ENCODE results near the gene DROSHA. TPM values are rescaled to one million over a fixed set of nuclear protein-coding genes. Genes with fewer than 3 reads are reported as not detected.

DROSHA gene
- total and polyA plus RNA-seq, 10 donors: 34.8 to 68.5 (median 46.0) TPM

GRCh38 chr5:31366941-31367340 lies 165.0 kb downstream of the DROSHA start:
- intact Hi-C loops (cut with DNase I; ENCODE audit: low total_unique reads): no loop called here
- no peak for DNase-seq
- H3K27ac ChIP-seq: no peak overlapping the region

GRCh38 chr5:31365776-31366175 lies 166.1 kb downstream of the DROSHA start:
- intact Hi-C loops (cut with DNase I; ENCODE audit: low total_unique reads): no loop called here
- Histone ChIP-seq H3K4me3 (no peak overlapping the region), H3K36me3 (no peaks in the 10 kb centered on the region), H3K27me3 (replicated peaks in 1 of 7) (no peaks in the 10 kb centered on the region), H3K4me1 (no peaks in the 10 kb centered on the region), H3K27ac (no peak overlapping the region), H3K9me3 (no peaks in the 10 kb centered on the region)
- DNase-seq: no peak
- WGBS, 5 donors: 89 to 96% (median 93%) methylated on average over 3 of the region's 3 CpGs
- TF ChIP-seq POLR2AphosphoS5 (IDR thresholded peaks at IDR 0.05) (no peak), POLR2A (IDR thresholded peaks at IDR 0.05) (no peak)
- TF ChIP-seq, protein P1, sequence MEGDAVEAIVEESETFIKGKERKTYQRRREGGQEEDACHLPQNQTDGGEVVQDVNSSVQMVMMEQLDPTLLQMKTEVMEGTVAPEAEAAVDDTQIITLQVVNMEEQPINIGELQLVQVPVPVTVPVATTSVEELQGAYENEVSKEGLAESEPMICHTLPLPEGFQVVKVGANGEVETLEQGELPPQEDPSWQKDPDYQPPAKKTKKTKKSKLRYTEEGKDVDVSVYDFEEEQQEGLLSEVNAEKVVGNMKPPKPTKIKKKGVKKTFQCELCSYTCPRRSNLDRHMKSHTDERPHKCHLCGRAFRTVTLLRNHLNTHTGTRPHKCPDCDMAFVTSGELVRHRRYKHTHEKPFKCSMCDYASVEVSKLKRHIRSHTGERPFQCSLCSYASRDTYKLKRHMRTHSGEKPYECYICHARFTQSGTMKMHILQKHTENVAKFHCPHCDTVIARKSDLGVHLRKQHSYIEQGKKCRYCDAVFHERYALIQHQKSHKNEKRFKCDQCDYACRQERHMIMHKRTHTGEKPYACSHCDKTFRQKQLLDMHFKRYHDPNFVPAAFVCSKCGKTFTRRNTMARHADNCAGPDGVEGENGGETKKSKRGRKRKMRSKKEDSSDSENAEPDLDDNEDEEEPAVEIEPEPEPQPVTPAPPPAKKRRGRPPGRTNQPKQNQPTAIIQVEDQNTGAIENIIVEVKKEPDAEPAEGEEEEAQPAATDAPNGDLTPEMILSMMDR (IDR thresholded peaks at IDR 0.05 in 8 of 11, conservative IDR thresholded peaks at IDR 0.05 in 3 of 11): no peak

More at GRCh38 chr5:31366941-31367340, 165.0 kb downstream of the DROSHA start:
- Histone ChIP-seq H3K9me3 (no peaks in the 10 kb centered on the region), H3K27me3 (replicated peaks in 1 of 7) (no peaks in the 10 kb centered on the region), H3K4me3 (no peak overlapping the region), H3K4me1 (no peaks in the 10 kb centered on the region), H3K36me3 (no peaks in the 10 kb centered on the region)
- TF ChIP-seq POLR2AphosphoS5 (IDR thresholded peaks at IDR 0.05): no peak
- TF ChIP-seq, protein P1 (IDR thresholded peaks at IDR 0.05 in 8 of 11, conservative IDR thresholded peaks at IDR 0.05 in 3 of 11): no peak
- no peak for TF ChIP-seq POLR2A (IDR thresholded peaks at IDR 0.05)
- WGBS, 5 donors: 67 to 86% (median 74%) methylated on average over 5 of the region's 5 CpGs

GRCh38 chr5:31364881-31365636 lies 166.8 kb downstream of the DROSHA start:
- 74 to 85% (median 78%) methylated on average over 2 of the region's 2 CpGs for WGBS, 5 donors
- intact Hi-C loops (cut with DNase I; ENCODE audit: low total_unique reads): no loop called here
- no peaks in the 10 kb centered on the region for H3K27me3 ChIP-seq (replicated peaks in 1 of 7)
- H3K36me3 ChIP-seq: no peaks in the 10 kb centered on the region
- no peak overlapping the region for H3K4me3 ChIP-seq
- no peaks in the 10 kb centered on the region for H3K4me1 ChIP-seq
- TF ChIP-seq POLR2AphosphoS5 (IDR thresholded peaks at IDR 0.05): no peak
- TF ChIP-seq, protein P1 (IDR thresholded peaks at IDR 0.05 in 8 of 11, conservative IDR thresholded peaks at IDR 0.05 in 3 of 11): no peak
- TF ChIP-seq POLR2A (IDR thresholded peaks at IDR 0.05): no peak
- DNase-seq: no peak
- H3K9me3 ChIP-seq: no peaks in the 10 kb centered on the region
- no peak overlapping the region for H3K27ac ChIP-seq

DNA sequence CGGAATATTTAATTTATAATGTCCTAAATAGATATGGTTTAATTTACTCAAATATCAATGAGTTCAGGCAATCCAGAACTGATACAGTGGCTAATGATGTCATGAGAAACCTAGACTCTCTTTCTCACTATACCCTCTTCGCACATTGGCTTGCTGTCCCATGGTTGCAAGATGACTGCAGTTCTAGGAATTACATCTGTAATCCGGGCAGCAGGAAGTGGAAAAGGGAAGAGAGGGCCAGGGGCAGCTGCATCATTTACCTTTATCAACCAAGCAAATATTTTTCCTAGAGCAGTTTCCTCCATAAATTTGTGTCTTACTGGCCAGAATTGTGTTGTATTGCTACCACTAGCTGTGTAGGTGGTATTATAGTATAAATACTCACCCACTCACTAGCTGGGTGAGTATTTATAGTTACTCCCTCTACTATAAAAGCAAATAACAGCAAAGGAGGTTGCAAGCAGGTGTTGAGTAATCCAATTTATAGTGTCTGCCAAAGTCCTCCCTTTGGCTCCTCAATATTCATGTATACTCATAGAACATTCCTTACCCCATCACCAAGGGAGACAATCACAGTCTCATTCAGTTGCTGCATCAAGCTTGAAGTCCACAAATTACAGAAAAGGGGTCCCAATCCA lies 168.8 kb downstream of the DROSHA start:
- Histone ChIP-seq H3K4me1 (no peaks in the 10 kb centered on the region), H3K27ac (no peak overlapping the region), H3K4me3 (no peak overlapping the region), H3K9me3 (no peaks in the 10 kb centered on the region), H3K27me3 (replicated peaks in 1 of 7) (no peaks in the 10 kb centered on the region), H3K36me3 (no peaks in the 10 kb centered on the region)
- no peak for TF ChIP-seq POLR2A (IDR thresholded peaks at IDR 0.05)
- TF ChIP-seq POLR2AphosphoS5 (IDR thresholded peaks at IDR 0.05): no peak
- TF ChIP-seq, protein P1 (IDR thresholded peaks at IDR 0.05 in 8 of 11, conservative IDR thresholded peaks at IDR 0.05 in 3 of 11): no peak
- no peak for DNase-seq
- 46 to 63% (median 57%) methylated on average over 3 of the region's 3 CpGs for WGBS, 5 donors
- intact Hi-C loops (cut with DNase I; ENCODE audit: low total_unique reads): no loop called here
